A549 (cell line): ENCODE measurements around the gene HS6ST3.

Experiments used
- CHD2 ChIP-seq: fragments of 150-350 bp; IDR thresholded peaks from 2 replicates; pipeline ENCODE4 v1.6.1; 2014; ENCODE audit warnings: low read length; ENCODE audit not compliant: partially characterized antibody
- EP300 ChIP-seq, 2 experiments: fragments of >200 bp; sonication (Bioruptor Twin); formaldehyde crosslinking; IDR thresholded peaks; 2 replicates in 1 of 2; 3 replicates in 1 of 2; pipeline ENCODE4 v1.6.1; 2016 to 2017
- ESRRA ChIP-seq: fragments of 150-350 bp; IDR thresholded peaks from 2 replicates; pipeline ENCODE4 v1.6.1; 2014; ENCODE audit warnings: mild to moderate bottlenecking, low read length, borderline replicate concordance
- MAZ ChIP-seq: fragments of 150-350 bp; IDR thresholded peaks from 2 replicates; pipeline ENCODE4 v1.6.1; 2014; ENCODE audit warnings: antibody characterized with exemption, low read depth, low read length, borderline replicate concordance
- MYC ChIP-seq: IDR thresholded peaks from 2 replicates; pipeline ENCODE4 v1.6.1; 2012; ENCODE audit warnings: mild to moderate bottlenecking, inconsistent platforms, low read length, improper control_type of control experiment, borderline replicate concordance
- NFE2L2 ChIP-seq: fragments of 150-350 bp; conservative IDR thresholded peaks from 2 replicates; pipeline ENCODE4 v1.6.1; 2014; ENCODE audit warnings: low read length
- POLR2A ChIP-seq: IDR thresholded peaks from 2 replicates; pipeline ENCODE4 v1.6.1; 2012; ENCODE audit warnings: mild to moderate bottlenecking, low read length
- RFX5 ChIP-seq: fragments of 450-650 bp; IDR thresholded peaks from 2 replicates; pipeline ENCODE4 v1.7.1; 2014; ENCODE audit warnings: antibody characterized with exemption, mild to moderate bottlenecking, moderate library complexity
- RNF2 ChIP-seq: fragments of 200-600 bp; sonication (generic); IDR thresholded peaks from 2 replicates; pipeline ENCODE4 v1.6.1; 2016; ENCODE audit warnings: low read depth, mild to moderate bottlenecking, antibody characterized with exemption, moderate library complexity, borderline replicate concordance
- SMC3 ChIP-seq: fragments of >200 bp; sonication (Bioruptor Twin); formaldehyde crosslinking; IDR thresholded peaks from 3 replicates; pipeline ENCODE4 v1.6.1; 2018; ENCODE audit warnings: inconsistent platforms
- ZSCAN20 ChIP-seq: fragments of 250-450 bp; sonication (Bioruptor Pico); IDR thresholded peaks from 2 replicates; pipeline ENCODE4 v1.8.0; 2022; ENCODE audit warnings: mild to moderate bottlenecking, moderate library complexity
- TF ChIP-seq, protein P1 (sequence below): fragments of >200 bp; sonication (Bioruptor Twin); formaldehyde crosslinking; IDR thresholded peaks from 3 replicates; pipeline ENCODE4 v1.5.1; 2016
- TF ChIP-seq, protein P2 (sequence below): fragments of 250-450 bp; sonication (Bioruptor Pico); IDR thresholded peaks from 2 replicates; pipeline ENCODE4 v1.5.0; 2020; ENCODE audit warnings: low read depth, mild to moderate bottlenecking, moderate library complexity
- TF ChIP-seq, protein P3 (sequence below): fragments of 150-350 bp; IDR thresholded peaks from 2 replicates; pipeline ENCODE4 v1.6.1; 2014; ENCODE audit warnings: low read depth, mild to moderate bottlenecking, low read length

DNA sequence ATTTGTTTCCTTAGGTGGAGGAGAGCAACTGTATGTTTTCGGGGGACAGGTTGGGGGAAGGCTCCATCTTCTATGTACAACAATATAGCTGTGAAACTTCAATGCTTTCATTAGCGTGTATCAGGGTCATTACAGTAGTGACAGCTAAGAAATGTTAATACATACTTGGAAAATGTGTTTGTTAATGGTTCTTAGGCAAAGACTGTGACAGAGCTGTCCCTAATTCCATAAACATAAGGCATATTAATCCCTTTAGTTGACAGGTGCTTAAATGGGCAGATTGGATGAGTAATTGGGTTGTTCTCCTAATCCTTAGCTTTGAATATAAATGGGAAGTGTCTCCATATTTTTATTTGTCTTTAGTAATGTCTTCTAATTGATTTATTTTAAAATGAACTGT lies 313.7 kb downstream of the HS6ST3 start:
- TF ChIP-seq EP300 (IDR thresholded peaks at IDR 0.05) = no peak
- no peak for TF ChIP-seq POLR2A
- TF ChIP-seq, protein P1, sequence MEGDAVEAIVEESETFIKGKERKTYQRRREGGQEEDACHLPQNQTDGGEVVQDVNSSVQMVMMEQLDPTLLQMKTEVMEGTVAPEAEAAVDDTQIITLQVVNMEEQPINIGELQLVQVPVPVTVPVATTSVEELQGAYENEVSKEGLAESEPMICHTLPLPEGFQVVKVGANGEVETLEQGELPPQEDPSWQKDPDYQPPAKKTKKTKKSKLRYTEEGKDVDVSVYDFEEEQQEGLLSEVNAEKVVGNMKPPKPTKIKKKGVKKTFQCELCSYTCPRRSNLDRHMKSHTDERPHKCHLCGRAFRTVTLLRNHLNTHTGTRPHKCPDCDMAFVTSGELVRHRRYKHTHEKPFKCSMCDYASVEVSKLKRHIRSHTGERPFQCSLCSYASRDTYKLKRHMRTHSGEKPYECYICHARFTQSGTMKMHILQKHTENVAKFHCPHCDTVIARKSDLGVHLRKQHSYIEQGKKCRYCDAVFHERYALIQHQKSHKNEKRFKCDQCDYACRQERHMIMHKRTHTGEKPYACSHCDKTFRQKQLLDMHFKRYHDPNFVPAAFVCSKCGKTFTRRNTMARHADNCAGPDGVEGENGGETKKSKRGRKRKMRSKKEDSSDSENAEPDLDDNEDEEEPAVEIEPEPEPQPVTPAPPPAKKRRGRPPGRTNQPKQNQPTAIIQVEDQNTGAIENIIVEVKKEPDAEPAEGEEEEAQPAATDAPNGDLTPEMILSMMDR = no peak
- TF ChIP-seq, protein P2, sequence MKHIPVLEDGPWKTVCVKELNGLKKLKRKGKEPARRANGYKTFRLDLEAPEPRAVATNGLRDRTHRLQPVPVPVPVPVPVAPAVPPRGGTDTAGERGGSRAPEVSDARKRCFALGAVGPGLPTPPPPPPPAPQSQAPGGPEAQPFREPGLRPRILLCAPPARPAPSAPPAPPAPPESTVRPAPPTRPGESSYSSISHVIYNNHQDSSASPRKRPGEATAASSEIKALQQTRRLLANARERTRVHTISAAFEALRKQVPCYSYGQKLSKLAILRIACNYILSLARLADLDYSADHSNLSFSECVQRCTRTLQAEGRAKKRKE (CRISPR knock-in tag) = no peak
- TF ChIP-seq, protein P3, sequence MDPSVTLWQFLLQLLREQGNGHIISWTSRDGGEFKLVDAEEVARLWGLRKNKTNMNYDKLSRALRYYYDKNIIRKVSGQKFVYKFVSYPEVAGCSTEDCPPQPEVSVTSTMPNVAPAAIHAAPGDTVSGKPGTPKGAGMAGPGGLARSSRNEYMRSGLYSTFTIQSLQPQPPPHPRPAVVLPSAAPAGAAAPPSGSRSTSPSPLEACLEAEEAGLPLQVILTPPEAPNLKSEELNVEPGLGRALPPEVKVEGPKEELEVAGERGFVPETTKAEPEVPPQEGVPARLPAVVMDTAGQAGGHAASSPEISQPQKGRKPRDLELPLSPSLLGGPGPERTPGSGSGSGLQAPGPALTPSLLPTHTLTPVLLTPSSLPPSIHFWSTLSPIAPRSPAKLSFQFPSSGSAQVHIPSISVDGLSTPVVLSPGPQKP = no peak
- TF ChIP-seq NFE2L2 = no peak
- TF ChIP-seq CHD2 = no peak
- TF ChIP-seq MYC = no peak
- no peak for TF ChIP-seq RFX5
- TF ChIP-seq MAZ = no peak
- no peak for TF ChIP-seq ESRRA
- TF ChIP-seq SMC3 = no peak
- no peak for TF ChIP-seq ZSCAN20 (CRISPR knock-in tag)
- no peak for TF ChIP-seq RNF2
